ENCODE data around the gene RPS6KA3.

GRCh38 chrX:20129547-20129946 lies 137.2 kb downstream of the RPS6KA3 start:
- TF ChIP-seq CTCF (IDR thresholded peaks at IDR 0.05) (no peak), POLR2A (IDR thresholded peaks at IDR 0.05; ENCODE audit: low read depth) (no peak)
